GM18909 (cell line): ENCODE measurements around the gene TMOD4.
"Not testable (repeated sequence)": the region's sequence is repeated elsewhere in the genome, so short reads cannot be mapped to it uniquely, and the experiment has no call there.

Experiments used
- ATAC-seq: cut with Tn5 transposase; IDR thresholded peaks from one replicate; pipeline ENCODE4 v1.9.1; 2021; ENCODE audit warnings: mild to moderate bottlenecking; ENCODE audit not compliant: unreplicated experiment, poor library complexity

Gene TMOD4

GRCh38 chr1:151175863-151176262 is at the start of gene TMOD4:
TMOD4 (minus strand) TSS chr1:151175981; CDS start chr1:151174875, 1,106 bp downstream.
- ATAC-seq, result no peak

- ATAC-seq, result no peak
These were observed 46.3 kb upstream of the TMOD4 start for GRCh38 chr1:151222130-151222529.

GRCh38 chr1:151221616-151222015 is 45.8 kb upstream of the TMOD4 start:
- no peak for ATAC-seq

GRCh38 chr1:151213560-151213959 is 37.8 kb upstream of the TMOD4 start:
- no peak for ATAC-seq

GRCh38 chr1:151211972-151212705 is 36.4 kb upstream of the TMOD4 start:
- no peak for ATAC-seq

DNA sequence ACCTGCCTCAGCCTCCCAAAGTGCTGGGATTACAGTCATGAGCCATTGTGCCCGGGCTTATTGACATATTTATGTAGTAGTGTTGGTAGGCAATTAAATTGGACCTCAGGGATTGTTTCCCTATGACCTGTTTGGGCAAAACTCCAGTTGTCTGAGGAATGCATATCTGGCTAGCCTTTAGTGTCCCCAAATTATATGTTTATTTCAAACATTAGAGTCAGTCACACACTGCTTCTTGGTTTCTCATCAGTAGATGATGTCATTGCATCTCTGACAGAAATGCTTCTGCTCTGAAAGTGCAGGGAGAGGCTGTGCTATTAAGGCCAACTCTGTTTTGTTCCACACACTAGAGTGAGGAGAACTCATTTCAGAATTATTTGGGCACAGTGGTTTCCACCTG is 35.0 kb upstream of the TMOD4 start:
- no peak for ATAC-seq

DNA sequence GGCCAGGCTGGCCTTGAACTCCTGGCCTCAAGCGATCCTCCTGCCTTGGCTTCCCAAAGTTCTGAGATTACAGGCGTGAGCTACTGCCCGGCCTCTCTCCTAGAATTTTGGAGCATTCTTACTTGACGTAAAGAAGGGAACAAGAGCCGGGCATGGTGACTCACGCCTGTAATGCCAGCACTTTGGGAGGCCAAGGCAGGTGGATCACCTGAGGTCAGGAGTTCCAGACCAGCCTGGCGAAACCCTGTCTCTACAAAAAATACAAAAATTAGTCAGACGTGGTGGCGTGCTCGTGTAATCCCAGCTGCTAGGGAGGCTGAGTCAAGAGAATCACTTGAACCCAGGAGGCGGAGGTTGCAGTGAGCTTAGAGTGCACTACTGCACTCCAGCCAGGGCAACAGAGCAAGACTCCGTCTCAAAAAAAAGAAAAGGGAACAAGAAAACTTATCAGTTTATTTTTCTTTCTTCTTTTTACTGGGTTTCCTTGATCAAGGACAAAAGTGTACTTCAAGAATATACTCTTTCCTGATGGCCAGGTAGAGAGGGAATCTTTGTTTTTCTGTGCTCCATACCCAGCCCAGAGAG is 29.7 kb upstream of the TMOD4 start:
- ATAC-seq, result not testable (repeated sequence)

DNA sequence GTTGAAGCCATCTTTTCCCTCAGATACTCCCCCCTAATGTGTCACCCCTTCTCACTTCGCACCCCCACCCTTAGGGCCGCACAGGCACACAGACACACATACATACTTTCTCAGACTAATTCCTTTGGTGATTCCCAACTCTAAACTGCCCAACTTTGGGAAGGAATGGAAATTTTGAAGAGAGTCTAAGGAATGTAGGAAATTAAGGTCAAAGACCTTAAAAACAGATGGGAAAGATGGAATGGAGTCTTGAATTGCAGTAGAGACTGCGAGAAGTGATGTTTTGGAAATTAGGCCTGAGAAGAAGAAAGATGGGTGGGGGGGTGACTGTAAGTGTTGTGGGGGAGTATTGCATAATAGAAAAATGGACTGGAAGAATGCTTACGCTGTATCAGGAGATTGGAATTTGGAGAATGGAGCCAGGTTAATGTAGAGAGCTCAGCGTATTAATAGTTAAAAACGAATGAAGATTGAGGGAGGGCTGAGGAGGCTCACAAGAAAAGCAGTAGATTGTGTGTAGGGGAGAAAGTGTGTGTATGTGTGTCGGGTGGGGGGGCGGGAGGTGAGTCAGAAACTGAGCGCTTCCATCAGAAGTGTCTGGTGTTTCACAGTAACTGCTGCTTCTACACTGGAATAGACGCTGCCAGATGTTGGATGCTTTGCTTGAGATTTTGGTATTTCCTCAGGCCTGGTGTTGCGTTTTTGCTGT is 24.2 kb upstream of the TMOD4 start:
- no peak for ATAC-seq

DNA sequence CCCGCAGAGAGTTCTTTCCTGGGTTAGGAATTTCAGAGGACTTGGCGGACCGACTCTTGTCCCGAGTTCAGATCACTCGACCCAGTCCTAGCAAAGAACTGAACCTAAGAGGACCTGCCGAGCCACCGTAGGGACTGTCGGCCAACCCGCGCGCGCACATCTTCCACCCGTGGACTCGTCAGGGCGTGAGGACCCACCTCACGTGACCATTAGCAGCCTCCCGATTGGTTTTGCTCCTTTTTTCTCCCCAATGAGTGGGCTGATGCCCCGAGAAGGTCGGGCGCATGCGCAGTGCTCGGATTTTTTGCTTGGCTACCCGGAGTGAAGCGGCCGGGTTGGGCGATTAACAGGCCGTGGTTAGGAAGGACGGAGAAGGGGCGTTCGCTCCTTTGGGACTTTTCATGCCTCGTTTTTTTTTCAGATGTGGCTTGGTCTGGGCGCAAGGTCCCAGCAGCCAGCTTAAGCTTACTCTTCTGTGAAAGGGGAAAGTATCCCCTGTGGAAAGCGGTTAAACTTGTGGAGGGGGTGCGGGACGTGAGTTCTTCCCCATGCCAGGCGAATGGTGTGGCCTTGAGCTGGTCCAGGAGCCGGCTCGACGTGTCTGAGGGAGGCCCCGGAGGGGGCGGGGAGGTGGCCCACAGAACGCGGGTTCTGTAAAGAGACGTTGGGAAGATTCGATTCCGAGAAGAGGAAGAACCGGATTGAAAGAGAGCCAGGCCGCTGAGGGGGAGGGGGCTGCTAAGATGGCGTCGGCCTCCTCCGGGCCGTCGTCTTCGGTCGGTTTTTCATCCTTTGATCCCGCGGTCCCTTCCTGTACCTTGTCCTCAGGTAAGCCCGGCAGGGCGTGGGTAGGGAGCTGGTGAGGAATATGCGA is 22.7 kb upstream of the TMOD4 start, which contains the start of gene PIP5K1A:
TSS of gene PIP5K1A (plus strand) at position 299 of the 874 bp plus-strand sequence. CDS start at position 744, 445 bp downstream.
- ATAC-seq, result peak; percentile 84

- no peak for ATAC-seq
These were observed 22.1 kb upstream of the TMOD4 start for GRCh38 chr1:151197863-151198253.

DNA sequence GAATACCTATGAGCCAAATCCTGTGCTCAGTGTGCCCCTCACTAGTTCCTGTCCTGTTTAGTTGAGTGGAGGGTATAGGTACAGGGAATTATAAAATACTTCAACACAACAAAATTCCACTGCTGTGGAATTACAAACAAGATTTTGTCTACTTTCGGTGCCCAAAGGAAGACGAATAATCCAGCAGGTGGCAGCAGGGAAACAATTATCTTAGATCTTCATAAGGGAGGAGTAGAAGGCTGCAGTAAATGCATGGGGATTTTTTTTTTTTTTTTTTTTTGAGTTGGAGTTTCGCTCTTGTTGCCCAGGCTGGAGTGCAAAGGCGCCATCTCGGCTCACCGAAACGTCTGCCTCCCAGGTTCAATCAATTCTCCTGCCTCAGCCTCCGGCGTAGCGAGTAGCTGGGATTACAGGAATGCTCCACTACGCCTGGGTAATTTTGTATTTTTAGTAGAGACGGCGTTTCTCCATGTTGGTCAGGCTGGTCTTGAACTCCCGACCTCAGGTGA is 20.6 kb upstream of the TMOD4 start:
- no peak for ATAC-seq

DNA sequence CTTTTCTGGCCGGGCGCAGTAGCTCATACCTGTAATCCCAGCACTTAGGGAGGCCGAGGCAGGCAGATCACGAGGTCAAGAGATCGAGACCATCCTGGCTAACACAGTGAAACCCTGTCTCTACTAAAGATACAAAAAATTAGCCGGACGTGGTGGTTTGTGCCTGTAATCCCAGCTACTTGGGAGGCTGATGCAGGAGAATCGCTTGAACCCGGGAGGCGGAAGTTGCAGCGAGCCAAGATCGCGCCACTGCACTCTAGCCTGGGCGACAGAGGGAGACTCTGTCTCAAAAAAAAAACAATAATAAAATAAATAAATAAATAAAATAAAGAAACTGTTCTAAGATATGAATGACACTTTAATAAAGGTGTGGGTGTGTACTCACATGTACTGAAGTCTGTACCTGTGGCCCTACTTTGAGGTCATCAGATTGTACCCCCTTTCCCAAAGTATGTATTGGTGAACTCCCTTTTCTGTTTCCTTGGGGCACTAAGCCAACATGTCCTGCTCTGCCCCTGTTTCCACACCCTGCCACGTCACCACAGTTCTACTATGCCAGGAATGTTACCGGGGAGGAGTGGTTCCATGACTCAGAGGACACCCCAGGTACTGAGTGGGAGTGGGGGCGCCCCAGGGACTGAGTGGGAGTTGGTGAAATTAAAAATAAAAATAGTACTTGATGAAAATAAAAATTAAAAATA is 19.3 kb upstream of the TMOD4 start:
- not testable (repeated sequence) for ATAC-seq

GRCh38 chr1:151193856-151194255 is 18.1 kb upstream of the TMOD4 start:
- no peak for ATAC-seq

- ATAC-seq, result no peak
These were observed 17.5 kb upstream of the TMOD4 start for GRCh38 chr1:151193304-151193703.

GRCh38 chr1:151192047-151192446 is 16.3 kb upstream of the TMOD4 start:
- no peak for ATAC-seq

DNA sequence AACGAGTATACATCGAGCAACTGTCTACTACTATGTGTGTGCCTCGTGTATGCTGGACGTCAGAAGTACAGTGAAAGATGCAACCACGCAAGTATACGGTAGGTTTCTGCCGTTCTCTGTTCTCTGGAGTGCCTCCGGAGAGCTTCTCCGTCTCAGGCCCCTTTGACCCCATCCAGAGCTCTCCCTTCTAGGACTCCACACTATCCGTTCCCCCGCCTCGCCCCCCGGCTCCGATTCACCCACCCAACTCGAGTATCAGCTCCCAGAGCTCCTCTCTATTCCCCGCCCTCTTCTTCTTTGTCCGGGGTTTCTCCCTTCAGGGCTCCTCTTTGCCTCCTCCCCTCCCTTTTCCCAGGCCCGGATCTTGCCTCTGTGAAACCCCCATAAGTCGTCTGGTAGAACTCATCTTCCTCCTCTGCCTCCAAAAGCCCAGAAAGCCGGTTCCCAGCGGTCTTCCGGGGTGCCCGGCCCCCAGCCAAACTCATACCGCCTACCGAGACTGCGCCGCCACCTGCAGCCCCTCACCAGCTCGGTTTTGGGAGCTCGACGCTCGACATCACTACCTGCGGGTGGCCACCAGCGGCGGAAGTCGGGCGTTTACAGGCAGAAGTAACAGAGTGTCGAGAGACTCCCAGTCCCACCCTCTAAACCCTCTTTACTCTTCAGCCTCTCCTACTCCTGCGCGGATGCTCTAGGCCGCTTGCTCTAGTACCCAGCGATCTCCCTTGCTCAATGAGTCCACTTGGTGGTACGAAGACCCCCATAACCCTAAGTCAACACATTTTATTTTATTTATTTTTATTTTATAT is 14.1 kb upstream of the TMOD4 start, which contains the start of gene VPS72:
TSS of gene VPS72 (minus strand) at position 561 of the 809 bp plus-strand sequence. CDS start at position 485, 76 bp downstream.
- peak; percentile 86 for ATAC-seq

DNA sequence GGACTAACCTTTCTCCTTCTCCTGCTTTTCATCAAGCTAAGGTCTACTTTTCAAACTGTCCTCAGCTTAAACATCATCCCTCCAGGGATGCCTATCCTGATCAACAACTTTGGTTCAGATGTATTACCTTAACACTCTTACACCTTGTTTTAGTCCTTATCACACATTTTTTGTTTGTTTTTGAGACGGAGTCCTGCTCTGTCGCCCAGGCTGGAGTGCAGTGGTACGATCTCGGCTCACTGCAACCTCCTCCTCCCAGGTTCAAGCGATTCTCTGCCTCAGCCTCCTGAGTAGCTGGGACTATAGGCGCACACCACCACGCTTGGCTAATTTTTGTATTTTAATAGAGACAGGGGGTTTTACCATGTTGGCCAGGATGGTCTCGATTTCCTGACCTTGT is 12.9 kb upstream of the TMOD4 start:
- ATAC-seq, result not testable (repeated sequence)

DNA sequence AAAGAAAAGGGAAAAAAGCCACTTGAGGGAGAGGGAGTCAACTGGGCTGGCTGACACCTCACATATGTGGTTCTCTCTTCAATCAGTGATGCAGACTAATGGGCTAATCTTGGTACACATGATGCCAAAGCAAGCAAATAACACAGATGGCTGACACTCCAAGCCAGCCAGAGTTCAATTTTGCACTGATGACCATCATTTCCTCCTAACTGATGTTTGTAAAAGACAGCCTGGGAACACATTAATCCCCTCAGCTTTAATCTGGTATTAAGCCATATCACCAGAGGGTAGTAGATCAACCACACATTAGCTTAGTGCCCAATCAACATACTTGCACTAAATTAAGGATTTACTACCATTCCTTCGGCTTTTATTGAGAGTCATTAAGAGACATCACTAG is 11.4 kb upstream of the TMOD4 start:
- no peak for ATAC-seq

GRCh38 chr1:151184211-151184610 is 8.4 kb upstream of the TMOD4 start:
- no peak for ATAC-seq
